ENCODE results near the gene NFX1.

Gene NFX1

GRCh38 chr9:33290247-33291030, at the start of gene NFX1:
Gene NFX1 (plus strand): TSS chr9:33290516. CDS start chr9:33290573, 57 bp downstream.
- intact Hi-C loops (cut with DNase I) = loop anchor here (2.0 to 10.0 kb wide), 2 partner anchors 26 to 184 kb away; partner anchors contain the start of genes BAG1, CHMP5 and NOL6
- DNase-seq = peak; percentile 89 to 99 (median 95)

DNA sequence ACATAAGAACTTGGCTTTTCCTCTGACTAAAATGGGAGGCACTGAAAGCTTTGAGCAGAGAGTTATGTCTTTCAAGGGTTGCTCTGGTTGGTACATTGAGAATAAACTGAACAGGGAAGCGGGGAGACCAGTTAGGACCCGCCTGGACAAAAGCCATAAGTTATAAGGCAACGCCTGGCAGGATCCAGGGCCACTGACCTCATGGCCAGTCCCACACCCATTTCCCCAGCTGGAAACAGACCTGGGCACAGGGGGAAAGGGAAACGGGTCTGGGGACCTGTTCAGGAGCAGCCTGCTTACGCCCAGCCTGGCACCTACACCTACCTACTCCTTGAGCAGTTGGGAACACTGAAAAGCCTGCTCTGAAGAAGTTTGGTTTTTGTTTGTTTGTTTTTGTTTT, 49.0 kb upstream of the NFX1 start:
- DNase-seq = no peak
- intact Hi-C loops (cut with DNase I) = no loop called here

DNA sequence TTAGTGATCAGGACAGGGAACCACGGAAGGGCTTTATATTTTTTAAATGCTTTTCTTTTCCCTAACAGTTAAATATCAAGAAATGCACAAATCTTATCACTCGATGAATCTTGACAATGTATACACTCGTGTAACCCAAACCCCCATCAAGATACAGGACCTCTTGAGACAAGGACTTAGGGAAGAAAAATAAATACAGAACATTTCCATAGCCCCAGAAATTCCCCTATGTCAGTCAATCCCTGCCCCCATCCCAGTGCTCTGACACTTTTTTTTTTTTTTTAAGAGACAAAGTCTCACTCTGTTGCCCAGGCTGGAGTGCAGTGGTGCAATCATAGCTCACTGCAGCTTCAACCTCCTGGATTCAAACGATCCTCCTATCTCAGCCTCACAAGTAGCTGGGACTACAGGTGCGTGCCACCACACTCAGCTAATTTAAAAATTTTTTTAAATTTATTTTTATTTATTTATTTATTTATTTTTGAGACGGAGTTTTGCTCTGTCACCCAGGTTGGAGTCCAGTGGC, 47.6 kb upstream of the NFX1 start:
- intact Hi-C loops (cut with DNase I) = no loop called here
- no peak for DNase-seq

GRCh38 chr9:33244137-33244784, 46.1 kb upstream of the NFX1 start:
- intact Hi-C loops (cut with DNase I) = no loop called here
- peak in 1 of 42 donors; percentile 5 for DNase-seq

DNA sequence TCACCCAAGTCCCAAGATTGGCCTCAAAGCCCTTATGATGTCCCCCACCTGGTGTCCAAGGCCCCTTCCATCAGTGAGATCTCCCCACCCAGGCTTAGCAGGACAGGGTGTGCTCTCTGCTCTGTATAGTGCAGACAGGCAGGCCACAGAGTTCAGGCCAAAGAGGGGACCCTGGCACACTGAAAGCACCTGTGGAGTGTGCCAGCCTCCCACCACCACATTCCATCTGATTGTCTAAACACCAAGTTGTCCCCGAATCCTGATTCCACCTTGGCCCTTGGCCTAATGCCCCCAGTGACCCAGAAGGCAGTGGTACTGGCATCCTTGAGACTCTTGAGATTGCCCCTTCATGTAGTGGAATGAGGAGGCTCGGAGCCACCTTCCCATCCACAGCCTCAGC, 45.0 kb upstream of the NFX1 start:
- intact Hi-C loops (cut with DNase I) = no loop called here
- DNase-seq = no peak

DNA sequence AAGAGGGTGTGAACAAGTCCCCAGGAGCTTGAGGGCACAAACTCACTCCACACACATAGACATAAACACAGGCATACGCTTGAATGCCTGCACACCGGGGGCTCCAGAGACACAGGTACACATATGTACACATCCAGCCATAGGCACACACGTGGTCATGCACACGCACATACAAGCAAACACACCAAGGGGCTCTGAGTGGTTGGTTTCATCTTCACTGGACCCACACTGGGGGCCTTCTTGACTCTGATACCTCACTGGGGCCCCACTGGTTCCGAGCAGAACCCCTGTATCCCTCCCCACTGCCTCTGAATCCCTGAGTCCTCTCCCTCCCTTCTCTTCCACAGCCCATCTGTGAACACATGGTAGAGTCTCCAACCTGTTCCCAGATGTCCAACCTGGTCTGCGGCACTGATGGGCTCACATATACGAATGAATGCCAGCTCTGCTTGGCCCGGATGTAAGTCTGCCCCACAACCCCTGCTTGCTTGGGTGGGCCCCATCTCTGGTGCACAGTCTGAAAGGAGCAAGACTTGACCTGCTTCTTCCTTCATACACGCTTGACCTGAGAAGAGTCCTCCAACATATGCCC, 44.0 kb upstream of the NFX1 start:
- intact Hi-C loops (cut with DNase I) = no loop called here
- DNase-seq = no peak

DNA sequence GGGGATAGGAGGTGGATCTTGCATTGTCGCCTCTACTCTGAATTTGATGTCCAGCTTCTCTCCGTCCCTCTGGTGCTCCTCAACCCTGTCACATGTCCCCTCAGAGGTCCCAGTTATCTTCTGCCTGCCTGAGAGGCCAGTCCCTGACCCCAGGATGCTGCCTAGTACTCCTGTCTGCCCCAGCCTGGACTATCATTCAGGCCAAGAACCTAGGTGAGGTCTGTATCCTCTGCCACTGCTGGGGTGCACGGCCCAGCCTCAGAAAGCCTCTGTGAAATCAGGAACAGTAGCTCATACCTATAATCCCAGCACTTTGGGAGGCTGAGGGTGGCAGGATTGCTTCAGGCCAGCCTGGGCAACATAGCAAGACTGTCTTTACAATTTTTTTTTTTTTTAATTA, 41.7 kb upstream of the NFX1 start:
- DNase-seq = no peak
- intact Hi-C loops (cut with DNase I) = no loop called here

- intact Hi-C loops (cut with DNase I) = no loop called here
- no peak for DNase-seq
Observed at GRCh38 chr9:33249087-33249658, 41.1 kb upstream of the NFX1 start.

- intact Hi-C loops (cut with DNase I) = no loop called here
- DNase-seq = no peak
Observed at GRCh38 chr9:33249983-33250382, 40.3 kb upstream of the NFX1 start.

DNA sequence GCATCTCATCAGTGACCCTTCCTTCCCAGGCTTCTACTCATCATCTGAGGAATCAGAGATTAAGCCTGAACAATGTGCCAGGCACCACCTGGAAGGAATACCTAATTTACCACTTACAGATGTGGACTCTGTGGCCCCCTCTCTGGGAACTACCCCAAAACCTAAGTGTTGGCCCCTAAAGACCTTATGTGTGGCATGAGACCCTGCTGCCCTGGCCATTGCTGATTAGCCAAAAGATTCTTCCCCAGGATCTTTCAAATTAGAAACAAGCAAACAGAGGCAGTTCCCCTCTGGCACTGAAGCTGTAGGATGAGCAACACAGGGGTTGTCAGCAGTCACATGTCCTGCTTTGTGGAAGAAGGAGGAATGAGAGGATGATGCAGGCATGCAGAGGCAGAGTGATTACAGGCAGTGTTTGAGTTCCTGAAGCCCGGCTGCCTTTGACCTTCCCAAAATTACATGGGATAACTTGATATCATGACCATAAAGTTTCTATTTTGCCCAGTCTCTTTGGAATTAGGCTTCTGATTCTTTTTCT, 39.8 kb upstream of the NFX1 start:
- intact Hi-C loops (cut with DNase I) = no loop called here
- peak in 6 of 42 donors; percentile 4 to 40 (median 15) for DNase-seq

GRCh38 chr9:33254211-33254610, 36.1 kb upstream of the NFX1 start:
- intact Hi-C loops (cut with DNase I) = no loop called here
- DNase-seq = no peak

GRCh38 chr9:33255014-33255413, 35.3 kb upstream of the NFX1 start:
- DNase-seq = no peak
- intact Hi-C loops (cut with DNase I) = no loop called here

DNA sequence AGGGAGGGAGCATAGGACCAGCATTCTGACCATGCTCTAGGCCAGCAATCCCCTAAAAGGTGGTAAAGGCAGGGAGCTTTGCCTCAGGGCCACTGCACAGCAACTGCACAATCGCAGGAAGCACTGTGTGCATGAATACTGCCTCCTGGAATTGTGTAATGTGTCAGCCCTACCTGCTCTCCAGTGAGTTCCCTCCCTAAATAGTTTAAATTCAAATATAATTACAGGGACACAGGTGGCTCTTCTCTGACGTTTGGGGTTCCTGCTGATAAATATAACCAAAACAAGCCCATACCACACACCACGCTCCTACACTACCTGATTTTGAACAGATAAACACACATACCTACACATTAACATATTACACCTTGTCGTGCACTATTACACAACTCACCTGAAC, 34.8 kb upstream of the NFX1 start:
- intact Hi-C loops (cut with DNase I) = no loop called here

GRCh38 chr9:33256236-33256635, 34.1 kb upstream of the NFX1 start:
- intact Hi-C loops (cut with DNase I) = no loop called here
- DNase-seq = no peak

More for the DNA sequence above, 34.8 kb upstream of the NFX1 start:
- no peak for DNase-seq

DNA sequence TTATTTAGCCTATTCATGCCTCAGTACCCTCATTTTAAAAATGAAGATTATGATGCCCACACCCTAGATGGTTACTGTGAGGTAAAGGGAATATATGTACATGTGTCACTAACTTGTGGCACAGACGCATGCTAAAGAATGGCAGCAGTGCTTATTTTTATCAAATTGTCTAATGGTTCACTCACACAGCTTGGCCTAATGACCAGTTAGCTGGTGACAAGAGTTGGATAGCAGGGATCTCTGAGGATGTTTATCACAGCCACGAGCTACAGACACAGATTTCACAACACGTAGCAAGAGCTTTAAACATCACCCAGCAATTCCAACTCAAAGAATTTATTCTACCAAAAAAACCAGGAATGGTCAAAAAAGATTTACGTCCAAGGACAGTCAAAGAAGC, 33.0 kb upstream of the NFX1 start:
- intact Hi-C loops (cut with DNase I) = no loop called here
- DNase-seq = no peak

DNA sequence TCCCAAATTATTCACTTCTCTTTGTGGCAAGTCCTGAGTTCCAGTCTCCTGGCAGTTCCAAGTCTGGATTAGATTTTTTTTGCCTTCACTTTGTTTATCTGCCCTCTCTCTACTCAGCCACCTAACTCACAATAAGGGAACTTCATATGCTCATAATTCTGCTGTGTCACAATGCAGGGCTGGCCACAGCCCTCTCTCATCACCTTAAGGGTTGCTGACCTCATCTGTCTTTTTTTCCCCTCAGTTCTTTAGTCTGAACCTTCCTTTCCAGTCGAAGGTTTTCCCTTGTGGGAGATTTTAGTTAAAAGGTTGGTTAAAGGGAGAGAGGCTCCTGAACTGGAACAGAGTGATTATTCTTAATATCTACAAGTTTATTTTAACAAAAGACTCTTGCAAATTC, 29.9 kb upstream of the NFX1 start:
- intact Hi-C loops (cut with DNase I) = no loop called here
- DNase-seq = no peak

DNA sequence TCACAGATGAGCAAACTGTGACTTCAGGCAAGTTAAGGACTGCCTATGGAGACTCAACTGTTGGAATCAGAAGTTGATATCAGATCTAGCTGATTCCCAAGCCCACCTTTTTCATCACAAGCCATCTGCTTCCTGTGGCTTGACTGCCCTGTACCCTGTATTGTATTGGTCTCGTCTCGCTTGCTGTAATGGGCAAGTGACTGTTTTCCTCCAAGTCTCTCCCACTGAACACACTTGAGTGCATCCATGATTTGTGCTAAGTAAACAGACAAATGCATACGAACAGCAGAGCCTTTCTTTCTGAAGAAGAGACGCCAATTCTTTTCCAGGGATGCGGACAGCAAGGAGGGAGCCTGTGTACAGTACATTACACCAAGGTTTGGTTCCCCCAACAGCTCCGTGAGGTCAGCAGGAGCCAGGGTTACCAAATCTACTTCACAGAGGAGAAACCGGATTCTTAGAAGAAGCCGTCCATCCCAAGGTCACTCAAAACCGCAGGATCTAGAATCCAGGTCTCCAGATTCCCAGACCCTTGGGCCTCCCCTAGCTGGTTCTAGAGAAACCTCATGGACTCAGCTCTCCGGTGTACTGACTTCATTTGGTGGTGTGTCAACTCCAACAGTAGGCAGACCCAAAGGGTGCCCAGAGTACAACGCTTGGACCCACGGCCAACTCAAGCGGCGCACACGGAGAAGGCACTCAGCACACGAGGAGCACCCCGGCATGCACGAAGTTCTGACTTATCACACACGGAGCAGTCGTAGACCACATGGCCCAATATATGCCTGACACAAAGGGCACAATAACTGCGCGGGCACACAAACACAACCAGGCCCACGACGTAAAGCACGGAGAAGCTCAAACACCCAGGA, 26.9 kb upstream of the NFX1 start:
- peak in 16 of 42 donors; percentile 4 to 52 (median 24) for DNase-seq
- intact Hi-C loops (cut with DNase I) = loop anchor here (2.0 kb wide), 1 partner anchor 27 kb away; the partner anchor contains the start of gene NFX1

- intact Hi-C loops (cut with DNase I) = loop anchor here (2.0 kb wide), 1 partner anchor 27 kb away; the partner anchor contains the start of gene NFX1
- DNase-seq = peak; percentile 18 to 72 (median 46)
Observed at GRCh38 chr9:33264003-33264472, 26.3 kb upstream of the NFX1 start.

All from head of caudate nucleus (tissue), 42 donors.